HG03342 (cell line): ENCODE measurements around the gene PNPLA6.
A peak's percentile ranks its signal among the peaks of the same experiment; 100 is the strongest.

Experiments used
- ATAC-seq: cut with Tn5 transposase; IDR thresholded peaks from one replicate; pipeline ENCODE4 v1.9.1; 2021; ENCODE audit warnings: mild to moderate bottlenecking, moderate library complexity; ENCODE audit not compliant: unreplicated experiment

The PNPLA6 gene

GRCh38 chr19:7515110-7515644 is 20.3 kb upstream of the PNPLA6 start:
- ATAC-seq: no peak

GRCh38 chr19:7515645-7516151 is 19.8 kb upstream of the PNPLA6 start, which contains the start of gene ZNF358:
ZNF358 (plus strand) TSS chr19:7516103; CDS start chr19:7519243, 3,140 bp downstream.
- ATAC-seq: no peak

GRCh38 chr19:7516333-7516732 is 19.2 kb upstream of the PNPLA6 start:
- ATAC-seq: no peak

- ATAC-seq: no peak
Observed at GRCh38 chr19:7516878-7517277, 18.6 kb upstream of the PNPLA6 start.

DNA sequence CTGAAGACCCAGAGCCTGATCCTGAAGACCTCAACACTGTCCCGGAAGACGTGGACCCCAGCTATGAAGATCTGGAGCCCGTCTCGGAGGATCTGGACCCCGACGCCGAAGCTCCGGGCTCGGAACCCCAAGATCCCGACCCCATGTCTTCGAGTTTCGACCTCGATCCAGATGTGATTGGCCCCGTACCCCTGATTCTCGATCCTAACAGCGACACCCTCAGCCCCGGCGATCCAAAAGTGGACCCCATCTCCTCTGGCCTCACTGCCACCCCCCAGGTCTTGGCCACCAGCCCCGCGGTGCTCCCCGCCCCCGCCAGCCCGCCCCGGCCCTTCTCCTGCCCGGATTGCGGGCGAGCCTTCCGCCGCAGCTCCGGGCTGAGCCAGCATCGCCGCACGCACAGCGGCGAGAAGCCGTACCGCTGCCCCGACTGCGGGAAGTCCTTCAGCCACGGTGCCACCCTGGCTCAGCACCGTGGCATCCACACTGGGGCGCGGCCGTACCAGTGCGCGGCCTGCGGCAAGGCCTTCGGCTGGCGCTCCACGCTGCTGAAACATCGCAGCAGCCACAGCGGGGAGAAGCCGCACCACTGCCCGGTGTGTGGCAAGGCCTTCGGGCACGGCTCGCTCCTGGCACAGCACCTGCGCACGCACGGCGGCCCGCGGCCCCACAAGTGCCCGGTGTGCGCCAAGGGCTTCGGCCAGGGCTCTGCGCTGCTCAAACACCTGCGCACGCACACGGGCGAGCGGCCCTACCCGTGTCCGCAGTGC is 16.0 kb upstream of the PNPLA6 start:
- no peak for ATAC-seq

- ATAC-seq: no peak
Observed at GRCh38 chr19:7520131-7521051, 15.1 kb upstream of the PNPLA6 start.

GRCh38 chr19:7521551-7522071 is 13.9 kb upstream of the PNPLA6 start:
- ATAC-seq: no peak

DNA sequence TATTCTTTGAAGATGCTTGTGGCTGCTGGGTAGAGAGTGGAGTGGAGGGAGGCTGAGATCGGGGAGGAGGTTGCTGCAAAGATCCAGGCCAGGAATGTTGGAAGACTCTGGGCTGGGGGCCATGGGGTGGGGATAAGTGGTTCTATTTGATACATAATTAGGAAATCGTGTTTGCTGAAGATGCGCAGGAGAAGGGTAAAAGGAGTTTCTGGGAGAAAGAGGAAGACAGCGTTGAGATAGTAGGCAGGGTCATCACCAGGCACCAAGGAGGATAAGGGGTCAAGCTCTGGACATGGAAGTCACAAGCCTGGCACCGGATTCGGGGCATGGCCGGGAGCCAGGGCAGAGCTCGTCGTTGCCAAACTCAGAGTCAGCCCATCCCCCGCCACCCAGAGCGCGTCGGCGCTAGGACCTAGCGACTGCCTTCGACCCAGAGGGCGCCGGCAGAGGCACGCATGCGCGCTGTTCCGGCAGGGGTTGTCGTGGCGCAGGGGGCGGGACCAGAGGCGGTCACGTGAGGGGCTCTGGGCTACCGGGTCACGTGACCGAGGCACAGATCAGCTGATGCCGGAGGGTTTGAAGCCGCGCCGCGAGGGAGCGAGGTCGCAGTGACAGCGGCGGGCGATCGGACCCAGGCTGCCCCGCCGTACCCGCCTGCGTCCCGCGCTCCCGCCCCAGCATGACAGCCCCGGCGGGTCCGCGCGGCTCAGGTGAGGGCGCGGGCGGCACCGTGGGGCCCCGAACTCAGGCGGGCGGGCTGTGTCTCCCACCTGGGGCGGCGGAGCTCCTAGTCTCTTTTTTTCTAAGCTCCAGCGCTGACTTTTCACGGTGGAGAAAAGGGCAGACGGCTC is 13.2 kb upstream of the PNPLA6 start, which contains the start of gene MCOLN1:
MCOLN1 (plus strand) TSS at position 553 of the 851 bp plus-strand sequence; CDS start at position 680, 127 bp downstream.
- ATAC-seq: peak; percentile 80

GRCh38 chr19:7522923-7523667 is 12.4 kb upstream of the PNPLA6 start:
- peak; percentile 9 for ATAC-seq

GRCh38 chr19:7524523-7524922 is 11.0 kb upstream of the PNPLA6 start:
- no peak for ATAC-seq

DNA sequence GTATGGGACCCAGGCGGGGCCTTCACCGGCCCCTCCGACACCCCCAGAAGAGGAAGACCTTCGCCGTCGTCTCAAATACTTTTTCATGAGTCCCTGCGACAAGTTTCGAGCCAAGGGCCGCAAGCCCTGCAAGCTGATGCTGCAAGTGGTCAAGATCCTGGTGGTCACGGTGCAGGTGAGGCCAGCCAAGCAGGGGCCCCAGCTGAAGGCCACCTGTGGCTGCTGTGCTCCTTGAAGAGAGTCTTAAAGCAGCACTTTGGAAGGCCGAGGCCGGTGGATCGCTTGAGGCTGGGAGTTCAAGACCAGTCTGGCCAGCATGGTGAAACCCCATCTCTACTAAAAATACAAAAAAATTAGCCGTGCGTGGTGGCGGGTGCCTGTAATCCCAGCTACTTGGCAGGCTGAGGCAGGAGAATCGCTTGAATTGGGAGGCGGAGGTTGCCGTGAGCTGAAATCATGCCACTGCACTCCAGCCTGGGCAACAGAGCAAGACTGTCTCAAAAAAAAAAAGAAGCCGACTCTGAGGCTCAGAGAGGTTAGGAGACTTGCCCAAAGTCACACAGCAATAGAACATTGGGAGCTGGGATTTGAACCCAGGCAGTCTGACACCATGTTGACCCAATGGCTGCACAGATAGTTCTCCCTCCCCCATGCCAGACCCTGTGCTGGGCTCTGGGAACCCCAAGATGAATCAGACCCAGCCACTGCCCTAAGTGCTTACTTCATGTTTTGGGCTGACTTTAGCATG is 10.4 kb upstream of the PNPLA6 start:
- ATAC-seq: no peak

- no peak for ATAC-seq
Observed at GRCh38 chr19:7526059-7526929, 9.2 kb upstream of the PNPLA6 start.

- ATAC-seq: no peak
Observed at GRCh38 chr19:7527516-7528191, 7.9 kb upstream of the PNPLA6 start.

- ATAC-seq: no peak
Observed at GRCh38 chr19:7528192-7528519, 7.4 kb upstream of the PNPLA6 start.

DNA sequence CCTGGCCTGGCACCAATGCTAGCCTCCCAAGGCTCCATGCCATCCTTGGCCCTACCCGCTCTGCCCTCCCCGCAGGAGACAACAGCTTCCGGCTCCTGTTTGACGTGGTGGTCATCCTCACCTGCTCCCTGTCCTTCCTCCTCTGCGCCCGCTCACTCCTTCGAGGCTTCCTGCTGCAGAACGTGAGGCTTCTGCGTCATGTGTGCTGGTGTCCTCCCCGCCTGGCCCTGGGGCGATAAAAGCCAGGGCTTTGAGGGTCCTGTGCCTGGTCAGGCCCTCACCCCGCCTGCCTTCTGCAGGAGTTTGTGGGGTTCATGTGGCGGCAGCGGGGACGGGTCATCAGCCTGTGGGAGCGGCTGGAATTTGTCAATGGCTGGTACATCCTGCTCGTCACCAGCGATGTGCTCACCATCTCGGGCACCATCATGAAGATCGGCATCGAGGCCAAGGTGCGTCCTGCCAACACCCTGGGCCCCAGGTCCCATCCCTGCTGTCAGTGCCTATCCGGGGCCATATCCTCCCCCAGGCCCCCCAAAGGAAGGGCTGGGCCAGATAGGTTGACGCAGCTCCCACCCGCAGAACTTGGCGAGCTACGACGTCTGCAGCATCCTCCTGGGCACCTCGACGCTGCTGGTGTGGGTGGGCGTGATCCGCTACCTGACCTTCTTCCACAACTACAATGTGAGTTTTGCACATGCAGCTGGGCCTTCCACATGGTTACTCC is 6.8 kb upstream of the PNPLA6 start:
- ATAC-seq: no peak

DNA sequence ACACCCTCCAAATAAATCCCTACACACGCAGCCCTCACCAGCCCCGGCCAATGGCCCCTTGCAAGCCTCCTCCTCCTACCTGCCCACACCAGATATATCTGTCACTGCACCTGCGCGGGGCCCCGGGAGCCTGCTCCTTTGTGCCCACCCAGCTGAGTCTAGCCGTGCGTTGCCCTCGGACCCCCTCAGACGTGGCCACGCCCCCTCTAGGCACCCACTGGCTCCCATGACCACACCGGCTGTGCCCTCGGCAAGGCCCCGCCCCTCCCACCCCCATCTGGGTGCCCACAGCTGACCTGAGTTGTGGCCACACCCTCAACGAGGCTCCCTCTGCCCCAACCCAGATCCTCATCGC is 6.3 kb upstream of the PNPLA6 start:
- ATAC-seq: no peak
